Ovary (tissue), 9 donors: ENCODE measurements around the gene ARHGEF26. TPM values are rescaled to one million over a fixed set of nuclear protein-coding genes. Genes with fewer than 3 reads are reported as not detected.

ENCODE experiments used
- DNase-seq, 5 donors: peaks; one replicate each; pipeline ENCODE4 v3.0.0-alpha.2; 2019 to 2020
- H3K27ac ChIP-seq, 2 donors: fragments of 200-600 bp; one replicate each; pipeline versions ENCODE4 v1.5.1 to v1.8.0; 2019 to 2022
- H3K27me3 ChIP-seq: fragments of 200-600 bp; one replicate; pipeline ENCODE4 v1.8.0; 2022
- H3K36me3 ChIP-seq: fragments of 200-600 bp; sonication (generic); one replicate; pipeline ENCODE4 v1.5.1; 2019
- H3K4me1 ChIP-seq: one replicate; pipeline ENCODE4 v1.8.1; 2013; ENCODE audit warnings: mild to moderate bottlenecking, moderate library complexity; ENCODE audit not compliant: insufficient read depth
- H3K4me3 ChIP-seq: fragments of 200-600 bp; sonication (generic); one replicate; pipeline ENCODE4 v1.5.1; 2017
- H3K9me3 ChIP-seq, 2 donors: fragments of 200-600 bp in 1 of 2; sonication (generic) in 1 of 2; one replicate each; pipeline versions ENCODE4 v1.5.1 to v1.8.1; 2013 to 2019; ENCODE audit warnings: mild to moderate bottlenecking in 1 of 2, moderate library complexity in 1 of 2
- CTCF ChIP-seq, 3 donors: fragments of 450-650 bp in 2 of 3; fragments of 200-600 bp in 1 of 3; IDR thresholded peaks; one replicate each; pipeline versions ENCODE4 v1.5.1 to v1.8.0; 2016 to 2022; ENCODE audit warnings: antibody characterized with exemption in 3 of 3, mild to moderate bottlenecking in 1 of 3
- EP300 ChIP-seq: sonication (generic); formaldehyde crosslinking; IDR thresholded peaks from one replicate; pipeline ENCODE4 v1.6.1; 2017; ENCODE audit warnings: antibody characterized with exemption
- POLR2A ChIP-seq: fragments of 450-650 bp; IDR thresholded peaks from one replicate; pipeline ENCODE4 v1.6.1; 2017; ENCODE audit warnings: antibody characterized with exemption, mild to moderate bottlenecking, moderate library complexity
- WGBS, 3 donors: extraction: QIAGEN DNeasy Blood & Tissue Kit in 1 of 3; methylation state at CpG; one replicate each; pipeline versions ENCODE4 v1.1.5 to v1.1.7; 2013 to 2017; 5-methylcytosine and 5-hydroxymethylcytosine counted together
- intact Hi-C, 4 donors: fragments of 100-400 bp; cut with DNase I; formaldehyde crosslinking; loops; one replicate each; pipeline versions ENCODE4 v1.11.0 to v1.15.1; 2022 to 2023
- polyA plus RNA-seq, 2 donors: library from polyadenylated mRNA; stranded (reverse); fragments of 200-250 nt in 1 of 2; fragments of 350-450 nt in 1 of 2; fragmentation: Illumina TruSeq in 1 of 2; extraction: RNeasy Lipid Tissue Mini Kit (QIAGEN cat#74804) in 1 of 2; gene quantifications; one replicate each; pipeline ENCODE4 v1.2.3, GENCODE V29; 2013 to 2014
- total RNA-seq, 7 donors: library from RNA; depleted of rRNA in 2 of 7; stranded (reverse); fragments of >200 nt in 2 of 7; fragmentation: NEBNext Ultra II Directional in 3 of 7; extraction: Animal tissue kit (Norgen Biotek cat#: 25700) in 3 of 7; gene quantifications; one replicate each; pipeline versions ENCODE4 v1.1.0 to v1.2.4, GENCODE V29; 2016 to 2023
- donor health status: DM: no; HTN: no; CAD: no; lungs with moderate emphysema.
- donor health status: DM: no; HTN: no; CAD: no.
- donor health status: Bipolar disorder and iron deficiency.
- donor health status: DM: yes; HTN: yes; CAD: no.
- donor health status: DM: no; HTN: no; CAD: no.
- donor health status: DM: yes; HTN: yes; CAD: no.

Gene ARHGEF26
- total and polyA plus RNA-seq, 9 donors, result 6.9 to 14.4 (median 11.7) TPM

- no peak for TF ChIP-seq CTCF (IDR thresholded peaks at IDR 0.05)
- no peak for TF ChIP-seq EP300
- no peak for TF ChIP-seq POLR2A
- Histone ChIP-seq H3K27ac (no peak overlapping the region), H3K4me1 (no peaks in the 10 kb centered on the region), H3K4me3 (no peak overlapping the region), H3K9me3 (no peaks in the 10 kb centered on the region), H3K27me3 (no peaks in the 10 kb centered on the region), H3K36me3 (no peaks in the 10 kb centered on the region)
- no peak for DNase-seq
- intact Hi-C loops, result no loop called here
- 90 to 95% (median 92%) methylated on average over 1 of the region's 1 CpG for WGBS, 3 donors
Measured at GRCh38 chr3:154218728-154219127, 97.5 kb downstream of the ARHGEF26 start.

- no peak for TF ChIP-seq EP300
- TF ChIP-seq CTCF (IDR thresholded peaks at IDR 0.05), result no peak
- TF ChIP-seq POLR2A, result no peak
- WGBS, 3 donors, result 86 to 99% (median 96%) methylated on average over 2 of the region's 2 CpGs
- intact Hi-C loops, result no loop called here
Measured at GRCh38 chr3:154220462-154220861, 99.3 kb downstream of the ARHGEF26 start.

GRCh38 chr3:154223519-154223918, 102.3 kb downstream of the ARHGEF26 start:
- DNase-seq, result no peak
- H3K4me1 ChIP-seq, result no peaks in the 10 kb centered on the region
- TF ChIP-seq POLR2A, result no peak
- TF ChIP-seq CTCF (IDR thresholded peaks at IDR 0.05), result no peak
- no peak for TF ChIP-seq EP300
- H3K4me3 ChIP-seq, result no peak overlapping the region
- H3K27ac ChIP-seq, result no peak overlapping the region
- no peaks in the 10 kb centered on the region for H3K27me3 ChIP-seq
- no peaks in the 10 kb centered on the region for H3K9me3 ChIP-seq
- no peaks in the 10 kb centered on the region for H3K36me3 ChIP-seq
- intact Hi-C loops, result no loop called here

More at GRCh38 chr3:154220462-154220861, 99.3 kb downstream of the ARHGEF26 start:
- Histone ChIP-seq H3K4me1 (no peaks in the 10 kb centered on the region), H3K27ac (no peak overlapping the region), H3K27me3 (no peaks in the 10 kb centered on the region), H3K9me3 (no peaks in the 10 kb centered on the region), H3K4me3 (no peak overlapping the region), H3K36me3 (no peaks in the 10 kb centered on the region)
- DNase-seq, result no peak

- 52 to 61% (median 58%) methylated on average over 6 of the region's 6 CpGs for WGBS, 3 donors
- no peak for DNase-seq
- intact Hi-C loops, result no loop called here
- H3K4me1 ChIP-seq, result no peaks in the 10 kb centered on the region
- H3K36me3 ChIP-seq, result no peaks in the 10 kb centered on the region
- H3K27me3 ChIP-seq, result no peaks in the 10 kb centered on the region
- TF ChIP-seq CTCF (IDR thresholded peaks at IDR 0.05) (no peak), POLR2A (no peak), EP300 (no peak)
- H3K4me3 ChIP-seq, result no peak overlapping the region
- no peaks in the 10 kb centered on the region for H3K9me3 ChIP-seq
- no peak overlapping the region for H3K27ac ChIP-seq
Measured at GRCh38 chr3:154224366-154224765, 103.2 kb downstream of the ARHGEF26 start.

- H3K4me3 ChIP-seq, result no peak overlapping the region
- no peaks in the 10 kb centered on the region for H3K9me3 ChIP-seq
- no peaks in the 10 kb centered on the region for H3K27me3 ChIP-seq
- no peaks in the 10 kb centered on the region for H3K36me3 ChIP-seq
- H3K27ac ChIP-seq, result no peak overlapping the region
- no peak for DNase-seq
- no peaks in the 10 kb centered on the region for H3K4me1 ChIP-seq
- TF ChIP-seq CTCF (IDR thresholded peaks at IDR 0.05) (no peak), POLR2A (no peak), EP300 (no peak)
- intact Hi-C loops, result no loop called here
Measured at GRCh38 chr3:154224866-154225265, 103.7 kb downstream of the ARHGEF26 start.
